ENCODE results near the gene ST6GALNAC3.

Gene ST6GALNAC3

DNA sequence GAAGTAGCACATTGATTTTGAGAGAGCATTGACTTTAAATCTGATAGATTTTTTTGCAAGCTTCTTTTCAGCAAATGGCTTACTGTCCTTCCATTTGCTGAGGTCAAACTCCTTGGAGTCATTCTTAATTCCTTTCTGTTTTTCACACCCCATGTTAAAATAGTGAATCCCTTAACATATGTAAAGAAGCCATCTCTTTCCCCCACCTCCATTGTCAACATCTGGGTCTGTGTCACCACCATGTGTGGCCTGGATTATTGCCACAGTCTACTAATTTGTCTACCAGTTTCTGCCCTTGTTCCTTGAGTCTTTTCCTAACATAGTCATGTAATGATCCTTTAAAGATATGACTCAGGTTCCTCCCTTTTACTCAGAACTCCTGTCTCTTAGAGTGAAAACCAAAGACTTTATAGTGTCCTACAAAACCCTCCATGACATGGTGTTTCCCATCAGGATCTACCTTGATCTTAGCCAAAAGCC, 104.7 kb downstream of the ST6GALNAC3 start:
- no peak for DNase-seq
- intact Hi-C loops (cut with DNase I; ENCODE audit: low total_unique reads): no loop called here

DNA sequence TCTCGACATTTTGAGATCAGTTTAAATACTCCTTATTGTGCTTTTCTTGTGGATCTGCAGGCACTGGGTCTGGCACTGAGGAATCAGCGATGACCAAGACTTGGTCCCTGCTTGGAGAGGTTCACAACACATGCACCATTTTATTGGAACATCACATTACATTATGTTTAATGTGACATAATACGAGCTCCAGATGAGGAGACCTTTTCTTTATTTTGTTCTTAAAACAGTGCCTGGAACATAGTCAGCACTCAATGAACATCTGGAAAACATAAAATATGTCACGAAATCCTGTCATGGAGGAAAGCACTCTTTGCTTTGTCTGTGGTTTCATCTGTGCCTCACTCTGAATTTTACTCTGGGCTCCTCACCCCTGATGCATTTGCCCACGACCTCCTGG, 110.7 kb downstream of the ST6GALNAC3 start:
- intact Hi-C loops (cut with DNase I; ENCODE audit: low total_unique reads): no loop called here
- no peaks in the 10 kb centered on the region for H3K4me1 ChIP-seq
- H3K27me3 ChIP-seq: no peaks in the 10 kb centered on the region
- no peak overlapping the region for H3K27ac ChIP-seq
- TF ChIP-seq, protein P1, sequence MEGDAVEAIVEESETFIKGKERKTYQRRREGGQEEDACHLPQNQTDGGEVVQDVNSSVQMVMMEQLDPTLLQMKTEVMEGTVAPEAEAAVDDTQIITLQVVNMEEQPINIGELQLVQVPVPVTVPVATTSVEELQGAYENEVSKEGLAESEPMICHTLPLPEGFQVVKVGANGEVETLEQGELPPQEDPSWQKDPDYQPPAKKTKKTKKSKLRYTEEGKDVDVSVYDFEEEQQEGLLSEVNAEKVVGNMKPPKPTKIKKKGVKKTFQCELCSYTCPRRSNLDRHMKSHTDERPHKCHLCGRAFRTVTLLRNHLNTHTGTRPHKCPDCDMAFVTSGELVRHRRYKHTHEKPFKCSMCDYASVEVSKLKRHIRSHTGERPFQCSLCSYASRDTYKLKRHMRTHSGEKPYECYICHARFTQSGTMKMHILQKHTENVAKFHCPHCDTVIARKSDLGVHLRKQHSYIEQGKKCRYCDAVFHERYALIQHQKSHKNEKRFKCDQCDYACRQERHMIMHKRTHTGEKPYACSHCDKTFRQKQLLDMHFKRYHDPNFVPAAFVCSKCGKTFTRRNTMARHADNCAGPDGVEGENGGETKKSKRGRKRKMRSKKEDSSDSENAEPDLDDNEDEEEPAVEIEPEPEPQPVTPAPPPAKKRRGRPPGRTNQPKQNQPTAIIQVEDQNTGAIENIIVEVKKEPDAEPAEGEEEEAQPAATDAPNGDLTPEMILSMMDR (IDR thresholded peaks at IDR 0.05): no peak
- no peaks in the 10 kb centered on the region for H3K36me3 ChIP-seq
- DNase-seq: no peak
- H3K4me3 ChIP-seq: no peak overlapping the region
- H3K9me3 ChIP-seq: no peaks in the 10 kb centered on the region

More for the DNA sequence above, 104.7 kb downstream of the ST6GALNAC3 start:
- H3K4me1 ChIP-seq: no peaks in the 10 kb centered on the region
- no peaks in the 10 kb centered on the region for H3K36me3 ChIP-seq
- no peaks in the 10 kb centered on the region for H3K9me3 ChIP-seq
- H3K4me3 ChIP-seq: no peak overlapping the region
- no peak overlapping the region for H3K27ac ChIP-seq
- TF ChIP-seq, protein P1 (IDR thresholded peaks at IDR 0.05): no peak
- no peaks in the 10 kb centered on the region for H3K27me3 ChIP-seq

DNA sequence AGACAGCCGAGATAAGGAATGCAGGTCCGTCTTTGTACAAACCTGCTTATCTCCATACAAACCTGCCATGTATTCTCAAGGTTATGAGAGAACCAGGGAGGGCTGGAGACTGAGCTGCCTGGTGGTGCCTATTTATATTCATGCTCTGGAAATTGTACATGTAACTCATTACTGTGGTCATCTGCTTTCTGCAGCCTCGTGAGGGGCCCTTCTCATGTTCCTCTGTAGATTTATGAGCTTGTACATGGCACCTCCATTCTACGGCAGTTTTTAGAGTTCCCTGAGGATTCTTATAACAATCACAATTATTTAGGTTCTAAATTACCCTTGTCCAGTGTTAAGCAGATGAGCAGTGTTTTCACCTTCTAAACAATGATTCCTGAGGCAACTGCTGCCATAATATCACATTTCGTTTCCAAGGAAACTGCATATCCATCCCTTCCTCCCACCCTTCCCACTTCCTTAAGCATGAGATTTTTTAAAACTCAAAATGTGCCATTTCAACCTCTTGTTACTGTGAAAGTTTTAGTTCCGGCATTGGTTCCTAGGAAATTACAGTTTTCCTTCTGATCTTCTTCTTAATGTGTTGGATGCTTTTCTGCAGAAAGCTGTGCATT, 112.1 kb downstream of the ST6GALNAC3 start:
- Histone ChIP-seq H3K27ac (no peak overlapping the region), H3K4me3 (no peak overlapping the region), H3K36me3 (no peaks in the 10 kb centered on the region), H3K27me3 (no peaks in the 10 kb centered on the region), H3K4me1 (no peaks in the 10 kb centered on the region), H3K9me3 (no peaks in the 10 kb centered on the region)
- intact Hi-C loops (cut with DNase I; ENCODE audit: low total_unique reads): no loop called here
- TF ChIP-seq, protein P1 (IDR thresholded peaks at IDR 0.05): no peak
- no peak for DNase-seq

DNA sequence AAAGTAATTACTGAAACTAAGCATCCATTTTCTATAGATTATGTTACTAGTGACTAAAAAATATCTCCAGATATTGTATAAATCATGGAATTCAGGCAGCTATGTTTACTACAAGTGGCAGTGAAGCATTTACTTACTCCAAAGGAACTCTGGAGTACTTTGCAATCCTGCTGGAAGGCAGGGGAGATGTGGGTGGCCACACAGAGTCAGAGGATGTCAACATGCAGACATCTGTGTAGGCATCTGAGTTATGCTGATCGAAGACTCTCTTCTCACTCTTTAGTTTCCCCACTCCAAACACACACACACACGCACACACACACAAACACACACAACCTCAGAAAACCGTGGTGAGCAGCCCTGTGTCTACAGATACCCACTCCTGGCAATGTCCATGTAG, 112.9 kb downstream of the ST6GALNAC3 start:
- H3K36me3 ChIP-seq: no peaks in the 10 kb centered on the region
- no peaks in the 10 kb centered on the region for H3K9me3 ChIP-seq
- no peaks in the 10 kb centered on the region for H3K27me3 ChIP-seq
- H3K27ac ChIP-seq: no peak overlapping the region
- H3K4me1 ChIP-seq: no peaks in the 10 kb centered on the region
- DNase-seq: no peak
- TF ChIP-seq, protein P1 (IDR thresholded peaks at IDR 0.05): no peak
- H3K4me3 ChIP-seq: no peak overlapping the region
- intact Hi-C loops (cut with DNase I; ENCODE audit: low total_unique reads): no loop called here

DNA sequence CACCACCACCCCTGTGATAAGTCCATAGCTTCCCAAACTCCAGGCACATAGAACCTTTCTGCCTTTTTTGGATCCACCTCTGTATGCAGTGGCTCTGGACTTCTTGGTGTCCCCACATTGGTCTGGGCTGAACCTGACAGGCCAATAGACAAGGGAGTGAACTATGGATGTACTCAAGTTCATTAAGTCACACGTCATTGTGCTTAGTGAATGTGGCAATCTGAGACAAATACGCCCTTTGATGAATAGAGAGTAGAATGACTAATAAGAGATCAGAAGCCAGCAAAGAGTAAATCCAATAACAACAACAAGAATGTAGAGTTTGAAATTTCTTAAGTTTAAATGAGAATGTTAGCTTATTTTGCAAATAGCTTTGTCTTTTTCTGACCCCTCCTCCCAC, 114.8 kb downstream of the ST6GALNAC3 start:
- TF ChIP-seq, protein P1 (IDR thresholded peaks at IDR 0.05): no peak
- H3K36me3 ChIP-seq: no peaks in the 10 kb centered on the region
- intact Hi-C loops (cut with DNase I; ENCODE audit: low total_unique reads): no loop called here
- H3K4me3 ChIP-seq: no peak overlapping the region
- H3K27ac ChIP-seq: no peak overlapping the region
- H3K9me3 ChIP-seq: no peaks in the 10 kb centered on the region
- no peaks in the 10 kb centered on the region for H3K4me1 ChIP-seq
- no peaks in the 10 kb centered on the region for H3K27me3 ChIP-seq
- no peak for DNase-seq

Measured in tibial artery (tissue), 4 donors.